GM23338 (cell line): ENCODE results near the gene CDH23. TPM values are rescaled to one million over a fixed set of nuclear protein-coding genes. Genes with fewer than 3 reads are reported as not detected.

Experiments
- ATAC-seq: fragments of 200-7000 bp; cut with Tn5 transposase; 3 replicates; pipeline ENCODE4 v1.9.1; 2020
- DNase-seq: peaks from one replicate; pipeline ENCODE4 v3.0.0-alpha.2; 2015; ENCODE audit warnings: low spot score
- H2AFZ ChIP-seq: fragments of 200-600 bp; sonication (generic); 2 replicates; pipeline ENCODE4 v1.8.0; 2016; ENCODE audit warnings: antibody characterized with exemption, mild to moderate bottlenecking, moderate library complexity
- H3F3A ChIP-seq: fragments of 200-600 bp; sonication (generic); replicated peaks from 2 replicates; pipeline ENCODE4 v1.8.0; 2017; ENCODE audit warnings: antibody characterized with exemption, mixed run types, low read depth
- H3K27ac ChIP-seq: fragments of 200-600 bp; sonication (generic); 2 replicates; pipeline ENCODE4 v1.6.1; 2016; ENCODE audit warnings: low read depth
- H3K27me3 ChIP-seq: fragments of 200-600 bp; sonication (generic); 2 replicates; pipeline ENCODE4 v1.8.0; 2016; ENCODE audit warnings: mild to moderate bottlenecking, mixed run types, moderate library complexity; ENCODE audit not compliant: insufficient read depth
- H3K36me3 ChIP-seq: fragments of 200-600 bp; sonication (generic); 2 replicates; pipeline ENCODE4 v1.8.0; 2016; ENCODE audit warnings: mild to moderate bottlenecking; ENCODE audit not compliant: insufficient read depth
- H3K4me1 ChIP-seq: fragments of 200-600 bp; sonication (generic); 2 replicates; pipeline ENCODE4 v1.8.0; 2016; ENCODE audit warnings: mild to moderate bottlenecking, moderate library complexity; ENCODE audit not compliant: insufficient read depth
- H3K4me2 ChIP-seq: fragments of 200-600 bp; sonication (generic); 2 replicates; pipeline ENCODE4 v1.7.1; 2017; ENCODE audit warnings: mixed run types
- H3K4me3 ChIP-seq: fragments of 200-600 bp; sonication (generic); 2 replicates; pipeline ENCODE4 v1.6.1; 2016; ENCODE audit warnings: mixed run types
- H3K79me2 ChIP-seq: fragments of 200-600 bp; sonication (generic); replicated peaks from 2 replicates; pipeline ENCODE4 v1.8.0; 2017; ENCODE audit warnings: mild to moderate bottlenecking; ENCODE audit not compliant: insufficient read depth
- H3K9me2 ChIP-seq: fragments of 200-600 bp; sonication (generic); 2 replicates; pipeline ENCODE4 v1.8.0; 2017; ENCODE audit not compliant: insufficient read depth
- H4K20me1 ChIP-seq: fragments of 200-600 bp; sonication (generic); replicated peaks from 2 replicates; pipeline ENCODE4 v1.8.0; 2017; ENCODE audit warnings: mild to moderate bottlenecking; ENCODE audit not compliant: insufficient read depth
- H3K27ac Mint-ChIP-seq: 2 replicates; pipeline ENCODE4 v1.8.0; 2020; ENCODE audit warnings: inconsistent platforms, mild to moderate bottlenecking, moderate library complexity, mixed read lengths
- H3K27me3 Mint-ChIP-seq: 3 replicates; pipeline ENCODE4 v1.8.0; 2022; ENCODE audit warnings: low read depth, mild to moderate bottlenecking, moderate library complexity, mixed read lengths, inconsistent platforms; ENCODE audit not compliant: insufficient read depth, poor library complexity
- H3K36me3 Mint-ChIP-seq: 3 replicates; pipeline ENCODE4 v1.8.0; 2021; ENCODE audit warnings: low read depth, mild to moderate bottlenecking, inconsistent platforms, moderate library complexity, mixed read lengths
- H3K4me1 Mint-ChIP-seq: 3 replicates; pipeline ENCODE4 v1.8.0; 2020; ENCODE audit warnings: mild to moderate bottlenecking, inconsistent platforms, mixed read lengths
- H3K4me3 Mint-ChIP-seq: 3 replicates; pipeline ENCODE4 v1.8.0; 2021; ENCODE audit warnings: moderate library complexity, mild to moderate bottlenecking, inconsistent platforms, mixed read lengths
- H3K9me3 Mint-ChIP-seq: 3 replicates; pipeline ENCODE4 v1.8.0; 2020; ENCODE audit warnings: moderate library complexity, mild to moderate bottlenecking, inconsistent platforms, mixed read lengths
- CTCF ChIP-seq, 2 experiments: fragments of 200-600 bp in 1 of 2; sonication (generic) in 1 of 2; conservative IDR thresholded peaks; 2 replicates each; pipeline versions ENCODE4 v1.5.1 to v1.6.1; 2016 to 2017; ENCODE audit warnings: antibody characterized with exemption in 2 of 2, low read depth in 2 of 2, mild to moderate bottlenecking in 2 of 2, moderate library complexity in 1 of 2
- ETS1 ChIP-seq: IDR thresholded peaks from 2 replicates; pipeline ENCODE4 v1.6.1; 2016; ENCODE audit warnings: antibody characterized with exemption
- EZH2 ChIP-seq: fragments of 200-600 bp; sonication (generic); IDR thresholded peaks from one replicate; pipeline ENCODE4 v1.8.0; 2017; ENCODE audit warnings: antibody characterized with exemption, mild to moderate bottlenecking, low read depth; ENCODE audit not compliant: unreplicated experiment
- EZH2phosphoT487 ChIP-seq: fragments of 200-600 bp; sonication (generic); IDR thresholded peaks from one replicate; pipeline ENCODE4 v1.8.1; 2018; ENCODE audit warnings: antibody characterized with exemption; ENCODE audit not compliant: unreplicated experiment
- JUNB ChIP-seq: IDR thresholded peaks from one replicate; pipeline ENCODE4 v1.6.1; 2016; ENCODE audit warnings: antibody characterized with exemption; ENCODE audit not compliant: unreplicated experiment
- NANOG ChIP-seq: IDR thresholded peaks from 2 replicates; pipeline ENCODE4 v1.6.1; 2016; ENCODE audit warnings: antibody characterized with exemption, borderline replicate concordance
- POLR2AphosphoS5 ChIP-seq: IDR thresholded peaks from 2 replicates; pipeline ENCODE4 v1.6.1; 2016; ENCODE audit warnings: antibody characterized with exemption, low read depth
- STAT1 ChIP-seq: IDR thresholded peaks from one replicate; pipeline ENCODE4 v1.6.1; 2016; ENCODE audit warnings: antibody characterized with exemption; ENCODE audit not compliant: unreplicated experiment
- ZNF462 ChIP-seq: fragments of 250-450 bp; sonication (Bioruptor Pico); IDR thresholded peaks from 2 replicates; pipeline ENCODE4 v1.5.0; 2020; ENCODE audit warnings: mild to moderate bottlenecking, moderate library complexity
- polyA plus RNA-seq: library from polyadenylated mRNA; unstranded; fragments of >200 nt; fragmentation: Nextera tagmentation; extraction: Ambion mirVana; gene quantifications from 2 replicates; pipeline ENCODE4 v1.2.1, GENCODE V29; 2016
- total RNA-seq: library from RNA; depleted of rRNA; stranded (reverse); fragments of >200 nt; shearing (Covaris generic); gene quantifications from 2 replicates; pipeline ENCODE4 v1.2.3, GENCODE V29; 2014

The CDH23 gene
- total and polyA plus RNA-seq, 2 experiments from 2014 or later: 0.95 to 4.3 TPM

- H4K20me1 ChIP-seq: no peaks in the 10 kb centered on the region
- no peak overlapping the region for H3K4me3 Mint-ChIP-seq
- H3K9me2 ChIP-seq: no peaks in the 10 kb centered on the region
- H2AFZ ChIP-seq: no peak overlapping the region
- no peak overlapping the region for H3K27ac ChIP-seq
- H3K27ac Mint-ChIP-seq: no peak overlapping the region
- H3K79me2 ChIP-seq: no peaks in the 10 kb centered on the region
- TF ChIP-seq EZH2: no peak
- no peak for TF ChIP-seq STAT1
- no peak for TF ChIP-seq POLR2AphosphoS5
- no peak for TF ChIP-seq CTCF (conservative IDR thresholded peaks at IDR 0.05; ENCODE audit: low read depth in 2 of 2)
- TF ChIP-seq ZNF462 (CRISPR knock-in tag): no peak
- no peak for TF ChIP-seq EZH2phosphoT487
- TF ChIP-seq ETS1: no peak
- no peak for TF ChIP-seq JUNB
- no peak for TF ChIP-seq NANOG
- peaks cover 19% of the 10 kb centered on the region for H3K4me1 ChIP-seq
- H3K36me3 ChIP-seq: no peaks in the 10 kb centered on the region
- H3K4me1 Mint-ChIP-seq: peaks cover 42% of the 10 kb centered on the region
- no peaks in the 10 kb centered on the region for H3F3A ChIP-seq
- DNase-seq: no peak
- H3K4me2 ChIP-seq: no peak overlapping the region
- H3K36me3 Mint-ChIP-seq: no peaks in the 10 kb centered on the region
- ATAC-seq: no peak
- H3K4me3 ChIP-seq: no peak overlapping the region
- H3K27me3 Mint-ChIP-seq: peaks cover 20% of the 10 kb centered on the region
- H3K9me3 Mint-ChIP-seq: no peaks in the 10 kb centered on the region
- no peaks in the 10 kb centered on the region for H3K27me3 ChIP-seq
Observed at GRCh38 chr10:71562904-71563303, 166.2 kb downstream of the CDH23 start.
